HG03432 (cell line): ENCODE data around the gene EPB41L4B.
"Not testable (repeated sequence)": the region's sequence is repeated elsewhere in the genome, so short reads cannot be mapped to it uniquely, and the experiment has no call there.

Source experiments
- ATAC-seq: cut with Tn5 transposase; IDR thresholded peaks from one replicate; pipeline ENCODE4 v1.9.1; 2021; ENCODE audit warnings: mild to moderate bottlenecking, moderate library complexity; ENCODE audit not compliant: unreplicated experiment

The EPB41L4B gene

GRCh38 chr9:109247228-109247627 lies 73.6 kb downstream of the EPB41L4B start:
- no peak for ATAC-seq

- no peak for ATAC-seq
Observed at GRCh38 chr9:109246533-109246932, 74.3 kb downstream of the EPB41L4B start.

- no peak for ATAC-seq
Observed at GRCh38 chr9:109245310-109245897, 75.5 kb downstream of the EPB41L4B start.

GRCh38 chr9:109244179-109245132 lies 76.4 kb downstream of the EPB41L4B start:
- peak; percentile 90 for ATAC-seq

- no peak for ATAC-seq
Observed at GRCh38 chr9:109242741-109243140, 78.1 kb downstream of the EPB41L4B start.

- ATAC-seq: no peak
Observed at GRCh38 chr9:109242014-109242413, 78.8 kb downstream of the EPB41L4B start.

- no peak for ATAC-seq
Observed at GRCh38 chr9:109241207-109241606, 79.7 kb downstream of the EPB41L4B start.

GRCh38 chr9:109239240-109239639 lies 81.6 kb downstream of the EPB41L4B start:
- ATAC-seq: no peak

GRCh38 chr9:109238655-109239054 lies 82.2 kb downstream of the EPB41L4B start:
- no peak for ATAC-seq

GRCh38 chr9:109238125-109238524 lies 82.7 kb downstream of the EPB41L4B start:
- ATAC-seq: no peak

GRCh38 chr9:109232449-109233237 lies 88.2 kb downstream of the EPB41L4B start:
- ATAC-seq: no peak

GRCh38 chr9:109231593-109231992 lies 89.3 kb downstream of the EPB41L4B start:
- ATAC-seq: no peak

- ATAC-seq: no peak
Observed at GRCh38 chr9:109230277-109230676, 90.6 kb downstream of the EPB41L4B start.

- no peak for ATAC-seq
Observed at GRCh38 chr9:109229682-109230081, 91.2 kb downstream of the EPB41L4B start.

GRCh38 chr9:109228093-109228642 lies 92.7 kb downstream of the EPB41L4B start:
- no peak for ATAC-seq

GRCh38 chr9:109225629-109226028 lies 95.2 kb downstream of the EPB41L4B start:
- no peak for ATAC-seq

GRCh38 chr9:109224751-109225150 lies 96.1 kb downstream of the EPB41L4B start:
- ATAC-seq: no peak

- not testable (repeated sequence) for ATAC-seq
Observed at GRCh38 chr9:109218242-109218641, 102.6 kb downstream of the EPB41L4B start.

- ATAC-seq: no peak
Observed at GRCh38 chr9:109214414-109214813, 106.4 kb downstream of the EPB41L4B start.

GRCh38 chr9:109213285-109214121 lies 107.4 kb downstream of the EPB41L4B start:
- ATAC-seq: no peak
